Superior temporal gyrus (tissue), 1 donor: ENCODE data around the gene COL23A1.

ENCODE experiments used
- DNase-seq: peaks from one replicate; pipeline ENCODE4 v3.0.0-alpha.2; 2016; ENCODE audit errors: extremely low spot score

The COL23A1 gene

DNA sequence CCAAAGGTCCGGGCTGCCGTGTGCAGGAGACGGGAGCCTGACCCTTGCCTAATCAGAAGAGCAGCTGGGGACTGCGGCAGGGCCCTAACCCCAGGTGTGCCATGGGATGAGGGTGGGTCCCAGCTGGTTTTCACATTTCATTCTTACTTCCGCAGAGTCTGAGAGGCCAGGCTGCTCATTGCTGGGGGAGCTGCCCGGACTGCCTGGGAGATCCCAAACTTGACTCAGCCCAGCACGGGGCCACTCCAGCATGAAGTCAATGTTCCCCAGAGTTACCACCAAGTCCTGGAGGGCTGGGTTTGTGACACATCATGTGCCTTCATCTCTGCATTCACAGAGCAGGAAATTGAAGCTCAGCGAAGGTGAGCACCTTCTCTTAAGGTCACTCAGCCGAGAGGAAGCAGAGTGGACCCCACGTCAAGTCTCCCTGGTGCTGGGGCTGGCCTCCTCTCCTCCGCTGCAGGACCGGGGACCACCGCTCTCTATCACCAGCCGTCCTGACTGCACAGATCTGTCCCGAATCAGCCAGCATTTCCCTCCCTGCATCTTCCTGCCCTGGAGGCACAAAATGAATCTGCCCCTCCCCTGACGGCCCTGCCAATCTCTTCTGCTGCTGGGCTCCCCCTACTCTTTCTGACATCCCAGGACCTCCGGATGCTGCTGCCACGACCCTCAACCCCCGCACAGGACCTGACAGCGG lies 303.0 kb downstream of the COL23A1 start:
- no peak for DNase-seq

- no peak for DNase-seq
Observed at GRCh38 chr5:178286226-178287090, 303.7 kb downstream of the COL23A1 start.

GRCh38 chr5:178285399-178286225 lies 304.6 kb downstream of the COL23A1 start:
- DNase-seq: no peak

DNA sequence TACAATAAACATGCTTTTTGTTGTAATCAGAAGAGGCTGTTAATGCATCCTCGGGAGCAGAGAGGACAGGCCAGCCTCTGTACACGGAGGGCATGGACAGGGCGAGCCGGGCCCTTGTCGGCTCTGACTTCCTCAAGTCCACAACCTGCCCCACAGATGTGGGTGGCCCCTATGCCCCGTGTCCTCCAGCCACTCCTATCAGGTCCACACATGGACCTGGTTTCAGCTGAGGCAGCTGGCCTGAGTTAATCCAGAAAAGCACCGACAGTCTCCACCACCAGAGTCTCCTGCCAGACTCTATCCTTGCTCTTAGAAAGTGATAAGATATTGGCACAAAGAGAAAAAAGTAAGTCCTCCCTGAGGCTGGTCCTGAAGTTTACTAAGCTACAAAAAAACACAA lies 305.2 kb downstream of the COL23A1 start:
- no peak for DNase-seq

- DNase-seq: no peak
Observed at GRCh38 chr5:178284093-178284675, 306.0 kb downstream of the COL23A1 start.

DNA sequence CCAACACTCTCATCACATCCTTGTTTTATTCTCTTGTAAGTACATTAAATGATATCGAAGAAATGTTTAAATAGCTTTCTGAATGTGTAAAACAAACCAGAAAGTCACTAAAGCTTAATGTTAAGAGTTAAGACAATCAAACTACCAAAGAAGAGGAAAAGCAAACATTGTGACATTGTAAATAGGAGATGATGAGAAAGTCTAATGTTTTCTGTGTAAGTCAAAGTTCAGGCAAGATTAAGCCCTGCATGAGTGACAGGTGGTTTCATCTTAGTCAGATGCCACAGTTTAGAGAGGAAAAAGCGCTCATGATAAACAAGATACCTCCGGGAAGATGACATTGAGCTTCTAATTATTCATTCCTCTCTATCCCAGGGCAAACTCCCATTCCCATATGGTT lies 306.7 kb downstream of the COL23A1 start:
- DNase-seq: no peak

- no peak for DNase-seq
Observed at GRCh38 chr5:178282391-178282790, 307.8 kb downstream of the COL23A1 start.

DNA sequence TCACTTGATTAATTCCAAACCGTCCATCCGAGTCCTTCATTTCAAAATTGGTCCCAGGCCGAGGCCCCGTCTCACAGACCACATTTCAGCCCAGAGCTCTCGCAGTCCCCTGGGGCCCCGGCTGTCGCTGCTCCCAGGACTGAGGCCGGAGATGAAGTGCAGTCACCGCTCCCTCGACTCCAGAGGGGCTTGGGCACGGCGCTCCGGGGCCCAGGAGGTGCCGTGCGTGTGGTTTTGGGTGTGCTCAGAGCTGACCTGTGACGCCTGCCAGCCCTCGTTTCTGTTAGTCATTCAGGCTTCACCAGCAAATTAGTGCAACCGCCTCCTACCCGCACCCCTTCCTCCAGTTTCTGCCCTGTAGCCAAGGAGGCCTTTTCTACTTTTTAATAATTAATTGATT lies 308.9 kb downstream of the COL23A1 start:
- no peak for DNase-seq

GRCh38 chr5:178280631-178281030 lies 309.6 kb downstream of the COL23A1 start:
- no peak for DNase-seq

GRCh38 chr5:178279723-178280438 lies 310.3 kb downstream of the COL23A1 start:
- DNase-seq: peak; percentile 95

DNA sequence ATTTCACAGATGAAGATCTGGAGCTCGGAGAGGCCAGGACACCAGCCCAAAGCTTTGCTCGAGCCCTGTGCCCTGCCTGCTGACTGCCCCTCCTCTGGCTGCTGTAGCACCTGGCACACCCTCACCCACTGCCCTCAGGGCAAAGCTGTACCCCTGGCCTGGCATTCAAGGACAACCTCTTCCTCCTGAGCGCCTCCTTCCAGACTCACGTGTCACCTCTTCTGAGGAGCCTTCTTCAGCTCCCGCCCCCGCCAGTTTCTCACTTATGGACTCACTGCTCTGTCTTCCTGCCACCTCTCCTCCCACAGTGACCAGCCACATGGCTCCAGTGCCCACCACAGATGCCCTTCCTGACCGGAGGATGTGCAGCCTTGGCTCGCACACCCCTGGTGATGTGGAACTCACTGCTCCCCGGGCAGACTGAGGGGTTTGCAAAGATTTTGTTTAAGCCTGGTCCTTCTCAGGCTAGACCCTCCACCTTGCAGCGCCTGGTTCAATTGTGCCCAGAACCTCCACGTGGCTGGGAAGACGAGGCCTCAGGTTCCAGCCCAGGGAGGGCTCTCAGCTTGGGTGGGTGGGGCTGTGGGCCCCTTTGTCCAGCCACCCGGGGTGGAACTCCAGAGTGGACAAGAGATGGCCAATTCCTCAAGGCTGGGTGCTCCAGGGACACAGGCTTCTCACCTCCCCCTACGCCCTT lies 311.0 kb downstream of the COL23A1 start:
- no peak for DNase-seq

- DNase-seq: no peak
Observed at GRCh38 chr5:178278358-178279023, 311.7 kb downstream of the COL23A1 start.

GRCh38 chr5:178277866-178278265 lies 312.3 kb downstream of the COL23A1 start:
- no peak for DNase-seq

DNA sequence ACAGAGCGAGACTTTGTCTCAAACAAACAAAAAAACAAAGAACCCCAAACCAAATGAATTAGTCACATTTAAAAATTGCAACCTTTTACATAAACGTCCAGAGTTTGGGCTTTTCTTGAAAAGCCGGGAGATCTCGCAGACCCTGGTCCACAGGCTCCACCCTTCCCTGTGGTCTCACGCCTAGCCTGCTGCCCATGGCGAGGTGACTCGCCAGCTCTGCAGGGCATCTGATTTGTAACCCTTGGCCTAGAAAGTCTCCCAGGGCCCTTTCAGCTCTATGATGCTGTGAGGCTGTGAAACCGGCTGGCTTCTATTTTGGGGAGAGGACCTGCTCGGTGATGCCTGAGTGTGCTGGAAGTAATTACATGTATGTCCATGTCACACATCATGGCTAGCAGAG lies 312.8 kb downstream of the COL23A1 start:
- no peak for DNase-seq

DNA sequence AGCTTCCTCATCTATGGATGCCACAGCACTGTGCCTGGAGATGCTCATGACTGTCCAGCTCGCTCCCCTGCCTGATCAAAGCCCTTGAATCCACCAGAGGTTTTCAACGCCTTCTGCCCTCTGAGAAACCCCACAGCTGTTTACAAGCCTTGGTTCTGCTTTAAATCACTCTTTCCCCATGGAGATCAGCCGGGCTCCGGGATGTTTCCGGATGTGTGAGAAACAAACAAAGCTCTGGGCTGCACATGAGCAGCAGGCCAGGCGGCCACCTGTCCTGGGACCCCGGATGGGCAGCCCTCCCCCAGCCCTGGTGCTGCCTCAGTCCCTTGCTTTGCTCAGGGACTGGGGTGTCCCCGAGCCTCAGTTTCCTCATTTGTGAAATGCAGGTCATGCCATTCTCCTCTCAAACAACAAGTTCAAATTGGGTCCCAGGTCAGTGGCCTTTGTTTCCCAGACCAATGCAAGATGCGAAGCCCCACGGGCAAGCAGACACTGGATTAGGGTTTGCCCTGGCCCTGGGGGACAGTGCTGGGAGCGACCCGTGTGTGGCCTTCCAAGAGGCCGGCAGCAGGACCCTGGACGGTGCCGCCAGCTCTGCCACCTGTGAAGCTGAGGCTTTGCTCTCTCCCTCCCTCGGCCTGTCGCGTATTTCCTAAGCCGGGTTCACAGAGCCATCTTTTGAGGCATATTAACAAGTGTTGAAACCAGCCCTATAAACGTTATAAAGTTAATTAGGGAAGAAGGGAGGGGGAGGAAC lies 315.2 kb downstream of the COL23A1 start:
- no peak for DNase-seq

DNA sequence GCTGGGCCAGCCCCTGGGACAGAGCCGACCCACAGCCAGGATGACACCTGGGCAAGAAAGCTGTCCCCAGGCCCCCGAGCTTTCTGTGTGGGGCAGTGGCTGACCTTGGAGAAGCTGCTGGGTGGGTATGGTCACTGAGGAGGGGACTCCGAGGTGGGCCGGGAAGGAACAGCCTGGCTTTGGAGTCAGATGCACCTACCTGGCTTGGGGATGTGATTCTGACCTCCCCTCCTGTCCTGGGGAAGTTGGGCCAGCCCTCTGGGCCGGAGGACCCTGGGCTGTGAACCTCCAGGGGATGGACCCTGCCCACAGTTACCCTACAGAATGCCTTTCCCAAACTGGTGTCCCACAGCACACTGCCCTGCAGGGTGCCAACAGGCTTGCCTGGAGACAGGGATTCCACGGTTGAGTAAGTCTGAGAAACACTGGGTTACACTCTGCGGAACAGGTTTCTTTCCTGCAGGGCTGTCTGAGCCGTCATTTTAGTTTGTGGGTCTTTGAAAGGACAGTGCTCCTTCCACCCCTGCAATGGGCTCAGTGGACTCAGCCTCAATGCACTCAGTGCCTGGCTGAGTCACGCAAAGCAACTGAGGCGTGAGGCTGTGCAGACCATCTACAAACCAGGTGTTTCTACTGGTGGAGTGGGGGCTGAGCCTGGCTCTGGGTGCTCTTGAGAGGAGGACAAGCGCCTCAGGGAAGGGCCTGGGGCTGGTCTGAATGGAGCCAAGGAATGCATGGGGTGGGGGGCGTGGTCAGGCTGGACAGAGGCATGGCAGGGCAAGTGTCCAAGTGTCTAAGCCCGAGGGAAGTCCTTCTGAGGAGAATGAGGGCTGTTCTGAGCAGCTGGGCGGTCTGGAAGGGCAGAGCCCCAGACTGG lies 316.3 kb downstream of the COL23A1 start:
- DNase-seq: no peak

DNA sequence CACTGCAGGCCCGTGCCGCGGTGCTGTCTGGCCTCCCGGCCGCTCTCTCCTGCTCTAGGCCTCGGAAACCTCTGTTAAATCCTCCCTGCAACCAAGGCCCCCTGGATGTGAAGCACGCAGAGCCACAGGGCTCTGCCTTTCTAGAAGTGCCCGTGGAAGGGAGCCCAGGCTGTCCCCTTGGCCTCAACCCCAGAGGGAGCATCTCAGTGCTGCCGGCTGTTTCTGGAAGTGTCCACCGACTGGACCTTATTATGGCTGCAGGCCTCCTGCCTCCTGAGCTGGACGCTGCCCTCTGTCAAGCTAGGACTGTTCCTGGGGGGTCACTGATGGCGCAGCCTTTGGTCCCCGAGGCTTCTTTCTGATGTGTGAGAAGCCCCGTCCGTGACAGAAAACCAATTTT lies 317.2 kb downstream of the COL23A1 start:
- DNase-seq: no peak

DNA sequence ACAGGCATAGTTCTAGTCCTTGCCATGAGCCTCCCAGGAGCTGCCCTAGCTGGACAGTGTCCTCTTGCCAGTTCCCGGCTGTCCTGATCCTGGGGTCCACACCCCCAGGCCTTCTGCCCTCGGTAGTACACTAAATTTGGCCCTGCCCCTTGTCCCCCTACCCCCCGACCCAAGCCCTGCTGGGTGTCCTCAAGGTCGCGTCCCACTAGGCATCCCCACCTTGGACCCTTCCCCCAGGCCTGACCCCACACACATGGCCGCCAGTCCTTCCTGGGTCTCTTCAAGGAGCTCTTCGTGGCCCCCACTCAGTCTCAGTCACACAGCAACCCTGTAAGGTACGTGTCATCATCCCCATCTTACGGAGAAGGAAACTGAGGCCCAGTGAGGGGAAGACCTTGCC lies 317.6 kb downstream of the COL23A1 start:
- DNase-seq: no peak
